Middle frontal gyrus (tissue), 1 donor: Measurements from ENCODE around the gene SELENOO.

Experiments
- DNase-seq: peaks from one replicate; pipeline ENCODE4 v3.0.0-alpha.2; 2015; ENCODE audit warnings: low spot score; ENCODE audit errors: extremely low spot score

Gene SELENOO

GRCh38 chr22:50184004-50184901 lies 16.6 kb upstream of the SELENOO start:
- no peak for DNase-seq

GRCh38 chr22:50184902-50185374 lies 15.9 kb upstream of the SELENOO start:
- DNase-seq = no peak

GRCh38 chr22:50185375-50186087 lies 15.3 kb upstream of the SELENOO start, which contains the start of gene TRABD:
Gene TRABD (plus strand): TSS chr22:50185913. CDS start chr22:50193061, 7,148 bp downstream.
- peak; percentile 63 for DNase-seq

- no peak for DNase-seq
These were observed 14.6 kb upstream of the SELENOO start for GRCh38 chr22:50186181-50186714.

GRCh38 chr22:50186761-50187523 lies 13.9 kb upstream of the SELENOO start:
- DNase-seq = no peak

GRCh38 chr22:50188356-50188755 lies 12.5 kb upstream of the SELENOO start:
- no peak for DNase-seq

- DNase-seq = no peak
These were observed 11.5 kb upstream of the SELENOO start for GRCh38 chr22:50189184-50189848.

GRCh38 chr22:50189849-50190181 lies 11.0 kb upstream of the SELENOO start:
- DNase-seq = no peak

- no peak for DNase-seq
These were observed 10.4 kb upstream of the SELENOO start for GRCh38 chr22:50190182-50190940.

- no peak for DNase-seq
These were observed 9.7 kb upstream of the SELENOO start for GRCh38 chr22:50190941-50191741.

- DNase-seq = no peak
These were observed 8.2 kb upstream of the SELENOO start for GRCh38 chr22:50192436-50193204.

GRCh38 chr22:50193621-50194020 lies 7.2 kb upstream of the SELENOO start:
- no peak for DNase-seq

- no peak for DNase-seq
These were observed 6.6 kb upstream of the SELENOO start for GRCh38 chr22:50194037-50194805.

GRCh38 chr22:50196256-50196655 lies 4.6 kb upstream of the SELENOO start:
- DNase-seq = no peak

GRCh38 chr22:50197000-50197800 lies 3.6 kb upstream of the SELENOO start:
- no peak for DNase-seq

- DNase-seq = no peak
These were observed 2.8 kb upstream of the SELENOO start for GRCh38 chr22:50197856-50198623.
